ENCODE data around the gene TPBGL.
A peak's percentile ranks its signal among the peaks of the same experiment; 100 is the strongest.

The TPBGL gene

DNA sequence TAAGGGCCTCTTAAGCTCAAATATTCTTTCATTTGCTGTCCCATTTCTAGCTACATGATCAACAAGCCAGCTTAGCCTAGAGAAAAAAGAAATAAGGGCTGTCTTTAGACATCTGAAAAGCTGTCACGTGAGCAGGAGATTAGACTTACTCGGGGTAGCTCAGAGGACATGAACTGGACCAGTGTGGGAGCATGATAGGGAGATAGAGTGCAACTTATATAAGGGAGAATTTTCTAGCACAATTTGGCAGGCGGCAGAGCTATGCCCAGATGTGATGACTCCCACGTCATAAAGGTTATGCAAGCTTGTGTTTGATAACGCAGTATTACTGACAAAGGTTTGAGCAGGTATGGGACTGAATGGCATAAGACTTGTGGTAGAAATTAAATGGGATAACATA is 28.2 kb upstream of the TPBGL start:
- no peak for DNase-seq

DNA sequence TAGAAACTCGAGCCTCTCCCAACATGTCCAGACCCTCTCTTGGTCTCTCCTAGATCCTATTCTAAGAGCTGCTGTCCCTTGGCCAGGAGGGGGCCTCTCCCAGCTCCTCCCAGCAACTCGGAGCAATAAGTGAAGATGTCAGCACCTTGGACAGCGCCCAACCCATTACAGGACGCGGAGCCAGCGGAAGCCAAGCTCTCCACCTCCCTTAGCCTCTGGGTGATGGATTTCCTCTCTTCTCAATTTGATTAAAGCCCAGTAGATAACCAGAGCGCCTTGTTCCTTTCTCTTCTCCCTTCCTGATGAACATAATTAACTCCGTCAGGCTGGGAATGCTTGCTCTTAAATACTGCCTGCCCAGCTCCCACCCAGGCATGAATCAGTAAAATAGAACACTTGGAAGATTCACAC is 26.2 kb upstream of the TPBGL start:
- DNase-seq, result peak; percentile 79

GRCh38 chr11:75214843-75215242 is 25.7 kb upstream of the TPBGL start:
- no peak for DNase-seq

DNA sequence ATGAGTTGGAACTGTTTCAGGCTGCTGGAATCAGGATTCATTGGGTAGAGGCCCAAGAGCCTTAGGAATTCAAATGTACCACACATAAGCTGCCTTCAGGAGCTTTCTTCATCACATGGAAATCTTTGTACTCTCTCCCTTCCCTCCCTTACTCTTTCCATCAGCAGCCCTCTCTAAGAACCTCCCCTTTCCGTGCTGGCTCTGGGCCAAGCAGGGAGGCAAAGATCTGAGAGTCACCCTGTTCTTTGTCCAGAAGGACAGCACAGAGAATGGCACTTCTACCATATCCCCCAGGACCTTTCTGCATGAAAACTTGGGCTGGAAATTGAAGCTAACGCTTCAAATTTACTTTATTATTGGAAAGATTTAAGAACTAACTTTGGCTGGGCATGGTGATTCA is 20.7 kb upstream of the TPBGL start:
- DNase-seq, result no peak

DNA sequence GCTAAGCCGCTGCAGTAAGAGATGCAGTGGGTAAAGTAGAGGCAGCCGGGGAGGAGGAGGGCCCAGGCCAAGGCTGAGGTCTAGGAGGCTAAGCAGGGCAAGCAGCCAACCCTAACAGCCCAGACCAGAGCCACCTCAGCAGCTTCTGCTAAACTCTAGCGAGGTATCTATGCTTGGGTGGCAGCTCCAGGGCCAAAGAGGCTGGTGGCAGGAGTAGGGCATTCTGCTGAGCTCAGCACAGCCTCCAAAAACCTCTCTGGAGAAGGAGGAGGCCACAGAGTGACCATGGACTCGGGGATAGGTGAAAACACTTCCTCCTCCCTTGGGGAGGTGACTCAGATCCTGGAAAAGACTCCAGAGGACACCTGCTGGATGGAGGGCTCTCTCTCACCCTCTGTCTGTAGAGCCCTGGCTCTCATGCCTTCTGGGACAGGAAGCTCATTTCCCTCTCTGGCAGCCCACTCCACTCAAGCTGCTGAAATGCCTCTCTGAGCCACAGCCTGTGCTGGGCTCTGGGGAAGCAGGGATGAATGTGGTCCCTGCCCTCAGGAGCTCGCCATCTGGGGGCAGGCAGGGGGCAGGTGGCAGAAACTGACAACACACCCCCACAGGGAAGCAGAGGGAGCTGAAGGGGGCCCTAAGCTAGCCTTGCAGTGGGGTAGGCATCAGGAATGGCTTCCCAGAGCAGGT is 16.5 kb upstream of the TPBGL start:
- DNase-seq, result no peak

- DNase-seq, result no peak
Observed at GRCh38 chr11:75225794-75226193, 14.8 kb upstream of the TPBGL start.

GRCh38 chr11:75229466-75229865 is 11.1 kb upstream of the TPBGL start:
- DNase-seq, result no peak

DNA sequence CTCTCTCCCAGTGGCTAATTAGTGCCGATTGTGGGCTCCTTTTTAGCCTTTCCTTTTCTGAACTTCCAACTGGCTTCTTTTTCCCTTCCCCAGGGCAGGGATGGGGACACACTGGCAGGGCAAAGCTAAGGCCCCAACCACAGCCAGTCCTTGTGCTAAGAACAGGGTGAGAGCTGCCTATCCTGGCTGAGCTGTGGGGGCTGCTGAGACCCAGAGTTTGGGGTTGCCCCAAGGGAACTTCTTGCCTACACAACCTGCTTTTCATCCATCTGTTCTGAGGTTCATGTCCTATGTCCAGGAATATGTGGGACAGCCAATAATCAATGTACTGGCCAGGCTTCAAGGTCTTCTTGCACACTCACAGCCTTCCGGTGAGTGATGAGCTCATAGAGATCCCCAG is 10.0 kb upstream of the TPBGL start:
- DNase-seq, result no peak

DNA sequence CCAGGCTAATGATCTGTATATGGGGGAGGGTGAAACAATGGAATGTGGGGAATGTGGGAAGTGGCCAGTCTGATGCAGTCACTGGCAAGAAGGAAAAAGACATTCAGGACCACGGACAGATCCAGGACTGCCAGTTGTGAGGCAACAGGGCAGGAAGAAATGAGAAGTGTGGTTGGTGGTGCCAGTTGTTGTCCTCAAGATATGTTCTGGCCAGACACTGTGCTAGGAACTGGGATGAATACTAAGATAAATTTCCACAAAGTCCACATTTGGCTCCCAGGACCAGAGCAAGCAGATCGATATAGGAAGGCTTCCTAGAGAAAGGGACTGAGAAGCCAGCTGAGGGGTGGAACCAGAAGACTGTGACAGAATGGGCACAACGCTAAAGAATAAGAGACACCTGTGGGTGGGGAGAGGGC is 6.8 kb upstream of the TPBGL start:
- peak; percentile 68 for DNase-seq

GRCh38 chr11:75236062-75236461 is 4.5 kb upstream of the TPBGL start:
- DNase-seq, result no peak

GRCh38 chr11:75237050-75237449 is 3.5 kb upstream of the TPBGL start:
- DNase-seq, result no peak

DNA sequence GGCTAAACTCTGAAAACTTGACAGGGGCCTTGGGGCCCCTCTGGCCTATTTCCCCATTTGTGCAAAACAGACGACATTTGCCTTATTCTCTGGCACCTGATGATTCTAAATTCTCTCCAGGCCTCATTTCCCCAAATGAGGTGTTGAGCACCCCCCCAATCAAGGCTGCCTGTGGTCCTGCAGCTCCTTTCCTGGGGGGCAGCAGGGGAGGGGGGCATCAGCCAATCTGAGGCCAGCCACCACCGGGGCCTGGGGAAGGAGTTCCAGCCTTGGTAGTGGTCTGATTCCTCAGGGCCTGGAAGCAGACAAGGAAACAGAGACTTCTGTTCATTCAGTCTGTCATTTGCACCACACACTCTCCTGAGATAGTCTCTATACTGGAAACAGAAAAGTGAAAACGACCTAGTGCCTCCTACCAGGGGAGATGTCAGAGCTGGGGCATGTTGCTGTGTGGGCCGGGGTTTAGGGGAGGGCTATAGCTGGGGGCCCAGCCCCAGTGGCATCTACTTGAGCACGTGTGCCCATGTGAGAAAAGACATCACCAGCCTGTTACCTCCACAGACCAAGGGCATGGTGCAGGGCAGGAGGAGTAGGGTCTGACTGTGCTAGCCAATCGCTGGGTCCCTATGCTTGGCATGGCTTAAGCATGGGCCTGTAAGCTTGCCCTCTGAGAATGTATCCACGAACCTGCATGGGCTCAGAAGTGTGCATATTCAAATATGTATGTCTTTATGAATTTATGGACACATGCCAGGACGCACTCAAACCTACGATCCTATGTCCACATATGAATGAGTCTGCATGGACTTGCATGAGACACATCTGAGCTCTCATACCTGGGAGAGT is 1.8 kb upstream of the TPBGL start:
- no peak for DNase-seq

GRCh38 chr11:75239531-75240290 is 863 bp upstream of the TPBGL start:
- DNase-seq, result no peak

GRCh38 chr11:75241036-75241905 is 697 bp downstream of the TPBGL start:
- peak; percentile 83 for DNase-seq

DNA sequence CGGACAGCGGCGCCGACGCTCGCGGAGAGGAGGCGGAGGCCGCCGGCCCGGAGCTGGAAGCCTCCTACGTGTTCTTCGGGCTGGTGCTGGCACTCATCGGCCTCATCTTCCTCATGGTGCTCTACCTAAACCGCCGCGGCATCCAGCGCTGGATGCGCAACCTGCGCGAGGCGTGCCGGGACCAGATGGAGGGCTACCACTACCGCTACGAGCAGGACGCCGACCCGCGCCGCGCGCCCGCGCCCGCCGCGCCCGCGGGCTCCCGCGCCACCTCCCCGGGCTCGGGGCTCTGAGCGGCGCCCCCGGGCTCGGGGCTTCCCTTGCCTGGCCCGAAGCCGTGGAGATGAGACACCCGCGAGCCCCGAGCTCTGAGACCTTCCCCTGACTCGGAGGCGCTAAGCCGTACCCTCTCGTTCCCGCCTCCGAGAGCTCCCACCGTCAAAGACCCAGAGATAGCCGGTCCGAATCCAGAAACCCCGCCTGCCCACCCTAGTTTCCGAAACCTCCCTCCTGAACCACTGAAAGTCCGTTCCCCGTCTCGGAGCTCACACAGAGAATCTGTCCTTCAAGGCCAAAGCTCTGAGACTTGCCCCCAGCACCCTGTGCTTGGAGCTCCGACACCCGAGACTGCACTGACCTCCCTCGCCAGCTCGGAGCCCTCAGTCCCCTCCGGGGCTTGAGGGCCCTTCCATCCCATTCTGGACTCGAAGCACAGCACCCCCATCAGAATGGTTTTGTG is 1.5 kb downstream of the TPBGL start:
- DNase-seq, result no peak

- DNase-seq, result no peak
Observed at GRCh38 chr11:75242722-75243600, 2.4 kb downstream of the TPBGL start.

- no peak for DNase-seq
Observed at GRCh38 chr11:75244052-75244814, 3.7 kb downstream of the TPBGL start.

DNA sequence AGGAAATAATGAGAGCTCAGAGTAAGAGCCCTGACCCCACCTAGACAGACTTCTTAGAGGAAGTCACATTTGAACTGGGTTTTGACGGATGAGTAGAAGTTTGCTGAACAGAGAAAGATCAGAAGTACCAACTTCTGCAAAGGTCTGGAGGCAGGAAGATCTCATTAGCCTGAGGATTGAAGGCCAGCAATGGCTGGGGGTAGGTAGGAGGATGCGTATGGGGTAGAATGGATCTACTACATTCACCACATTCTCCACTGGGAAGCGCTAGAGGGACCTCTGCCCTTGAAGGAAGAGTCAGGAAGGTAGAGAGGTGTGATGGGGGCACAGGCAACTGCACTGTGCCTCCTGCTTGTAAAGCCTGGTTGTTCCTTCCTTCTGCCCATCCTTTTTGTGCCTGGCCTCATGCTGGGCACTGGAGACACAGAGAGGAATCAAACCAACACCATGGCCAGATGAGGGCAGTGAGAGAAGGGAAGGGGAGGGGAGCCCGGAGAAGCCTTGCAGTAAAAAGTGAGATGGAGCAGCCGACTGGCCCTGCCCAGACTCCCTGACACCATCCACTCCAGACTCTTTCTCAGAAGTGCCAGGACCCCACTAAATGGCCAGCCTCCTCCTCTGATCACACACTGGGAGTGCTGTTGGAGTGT is 4.9 kb downstream of the TPBGL start:
- no peak for DNase-seq

- DNase-seq, result no peak
Observed at GRCh38 chr11:75246006-75246670, 5.6 kb downstream of the TPBGL start.

All from fibroblast of skin of back (primary cell).